HFFc6 (cell line): ENCODE results near the gene PGAM2. TPM values are rescaled to one million over a fixed set of nuclear protein-coding genes. Genes with fewer than 3 reads are reported as not detected.

Experiments used
- DNase-seq: peaks from one replicate; pipeline ENCODE4 v3.0.0-alpha.2; 2018
- H3K27ac Mint-ChIP-seq: 2 replicates; pipeline ENCODE4 v1.8.0; 2020; ENCODE audit warnings: mild to moderate bottlenecking, mixed read lengths
- H3K27me3 Mint-ChIP-seq: 2 replicates; pipeline ENCODE4 v1.8.0; 2021; ENCODE audit warnings: mild to moderate bottlenecking, moderate library complexity, mixed read lengths; ENCODE audit not compliant: insufficient read depth
- H3K36me3 Mint-ChIP-seq: 2 replicates; pipeline ENCODE4 v1.8.0; 2021; ENCODE audit warnings: low read depth, mixed read lengths
- H3K4me1 Mint-ChIP-seq: 2 replicates; pipeline ENCODE4 v1.8.0; 2020; ENCODE audit warnings: low read depth, mixed read lengths
- H3K4me3 Mint-ChIP-seq: 2 replicates; pipeline ENCODE4 v1.8.0; 2020; ENCODE audit warnings: mild to moderate bottlenecking, moderate library complexity, mixed read lengths
- H3K9me3 Mint-ChIP-seq: 2 replicates; pipeline ENCODE4 v1.8.0; 2020; ENCODE audit warnings: mild to moderate bottlenecking, mixed read lengths
- CTCF ChIP-seq: fragments of 200-600 bp; sonication (generic); IDR thresholded peaks from 2 replicates; pipeline ENCODE4 v1.5.0; 2021; ENCODE audit warnings: antibody characterized with exemption, mild to moderate bottlenecking
- total RNA-seq, 6 experiments: library from RNA; stranded (reverse); fragmentation: NEBNext Ultra II Directional; extraction: Animal tissue kit (Norgen Biotek cat#: 25700); gene quantifications; 2 replicates in 1 of 6; 3 replicates in 5 of 6; pipeline ENCODE4 v1.2.3, GENCODE V29; 2021

PGAM2 gene
- total RNA-seq, 6 experiments from 2014 or later = 0.26 to 0.51 (median 0.35) TPM; not detected in 2

GRCh38 chr7:44112231-44112996, 47.0 kb upstream of the PGAM2 start:
- no peak overlapping the region for H3K27ac Mint-ChIP-seq
- DNase-seq = no peak
- TF ChIP-seq CTCF = no peak
- no peak overlapping the region for H3K4me3 Mint-ChIP-seq
- no peaks in the 10 kb centered on the region for H3K4me1 Mint-ChIP-seq
- H3K27me3 Mint-ChIP-seq = peaks cover 6% of the 10 kb centered on the region
- peaks cover 9% of the 10 kb centered on the region for H3K36me3 Mint-ChIP-seq
- no peaks in the 10 kb centered on the region for H3K9me3 Mint-ChIP-seq

- peaks cover 6% of the 10 kb centered on the region; the same call in 1 of the 2 replicates for H3K27me3 Mint-ChIP-seq
- TF ChIP-seq CTCF = no peak
- no peak for DNase-seq
- H3K4me1 Mint-ChIP-seq = no peaks in the 10 kb centered on the region
- no peak overlapping the region for H3K27ac Mint-ChIP-seq
- peaks cover 9% of the 10 kb centered on the region for H3K36me3 Mint-ChIP-seq
- H3K4me3 Mint-ChIP-seq = no peak overlapping the region
- no peaks in the 10 kb centered on the region for H3K9me3 Mint-ChIP-seq
Measured at GRCh38 chr7:44111761-44112160, 46.4 kb upstream of the PGAM2 start.

GRCh38 chr7:44110719-44111635, 45.6 kb upstream of the PGAM2 start:
- Mint-ChIP-seq H3K27ac (no peak overlapping the region), H3K4me1 (peaks cover 5% of the 10 kb centered on the region), H3K27me3 (peaks cover 6% of the 10 kb centered on the region; the same call in 1 of the 2 replicates), H3K9me3 (no peaks in the 10 kb centered on the region), H3K4me3 (no peak overlapping the region), H3K36me3 (peaks cover 9% of the 10 kb centered on the region)
- TF ChIP-seq CTCF = no peak
- no peak for DNase-seq

DNA sequence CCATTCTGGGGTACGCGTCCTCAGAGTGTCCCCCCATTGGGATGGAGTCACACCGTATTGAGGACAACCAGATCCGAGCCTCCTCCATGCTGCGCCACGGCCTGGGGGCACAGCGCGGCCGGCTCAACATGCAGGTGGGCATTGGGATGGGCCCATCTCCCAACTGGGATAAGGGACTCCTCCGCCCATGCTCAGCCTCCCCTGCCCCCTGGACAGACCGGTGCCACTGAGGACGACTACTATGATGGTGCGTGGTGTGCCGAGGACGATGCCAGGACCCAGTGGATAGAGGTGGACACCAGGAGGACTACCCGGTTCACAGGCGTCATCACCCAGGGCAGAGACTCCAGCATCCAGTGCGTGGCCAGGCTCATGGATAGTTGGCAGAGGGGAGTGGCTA, 44.6 kb upstream of the PGAM2 start:
- Mint-ChIP-seq H3K27me3 (peaks cover 6% of the 10 kb centered on the region; the same call in 1 of the 2 replicates), H3K27ac (no peak overlapping the region), H3K36me3 (peaks cover 9% of the 10 kb centered on the region), H3K9me3 (no peaks in the 10 kb centered on the region), H3K4me1 (peaks cover 15% of the 10 kb centered on the region), H3K4me3 (no peak overlapping the region)
- no peak for TF ChIP-seq CTCF
- no peak for DNase-seq

DNA sequence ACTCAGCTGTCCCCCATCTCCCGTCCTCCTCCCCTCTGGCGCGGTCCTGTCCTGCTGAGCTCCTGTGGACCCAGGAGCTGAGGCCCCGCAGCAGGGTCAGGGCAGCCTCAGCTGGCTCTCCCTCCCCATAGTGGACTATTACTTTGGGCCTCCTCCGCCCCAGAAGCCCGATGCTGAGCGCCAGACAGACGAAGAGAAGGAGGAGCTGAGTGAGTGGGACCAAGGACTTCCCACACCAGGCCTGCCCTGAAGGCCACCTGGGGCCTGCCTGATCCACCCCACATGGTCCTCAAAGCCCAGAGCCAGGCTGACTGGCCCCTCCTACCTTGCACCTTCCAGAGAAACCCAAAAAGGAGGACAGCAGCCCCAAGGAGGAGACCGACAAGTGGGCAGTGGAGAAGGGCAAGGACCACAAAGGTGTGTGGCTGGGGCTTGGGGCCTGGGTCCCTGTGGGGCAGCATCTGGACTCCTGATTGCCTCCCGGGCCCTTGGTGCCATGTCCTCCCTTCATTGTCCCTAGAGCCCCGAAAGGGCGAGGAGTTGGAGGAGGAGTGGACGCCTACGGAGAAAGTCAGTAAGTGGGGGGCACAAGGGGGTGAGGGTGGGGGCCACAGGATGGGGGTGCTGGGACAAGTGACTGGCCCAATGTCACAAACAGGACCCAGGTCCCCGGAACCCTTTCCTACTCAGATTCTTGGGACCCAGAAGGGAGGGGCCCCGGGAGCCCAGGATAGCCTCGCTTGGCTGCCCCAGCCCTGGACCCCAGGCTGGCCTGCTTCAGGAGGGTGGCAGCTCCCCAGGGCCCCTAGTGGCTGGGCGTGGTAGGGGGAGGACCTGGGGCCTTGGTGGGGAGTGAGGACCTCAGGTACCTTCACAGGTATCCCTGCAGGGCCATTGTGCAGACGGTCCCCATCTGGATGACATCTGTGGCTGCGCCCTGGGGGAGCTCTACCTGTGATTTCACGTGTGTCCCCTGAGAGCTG, 43.7 kb upstream of the PGAM2 start:
- TF ChIP-seq CTCF = peak; percentile 43
- H3K27ac Mint-ChIP-seq = no peak overlapping the region
- no peak overlapping the region for H3K4me3 Mint-ChIP-seq

More for the DNA sequence above, 43.7 kb upstream of the PGAM2 start:
- Mint-ChIP-seq H3K36me3 (peaks cover 9% of the 10 kb centered on the region), H3K27me3 (peaks cover 6% of the 10 kb centered on the region; the same call in 1 of the 2 replicates), H3K9me3 (no peaks in the 10 kb centered on the region), H3K4me1 (peaks cover 17% of the 10 kb centered on the region)
- DNase-seq = no peak
